ENCODE results near the gene TLR8. TPM values are rescaled to one million over a fixed set of nuclear protein-coding genes. Genes with fewer than 3 reads are reported as not detected.

The TLR8 gene
- total RNA-seq, 2 donors from 2014 or later = not detected

- no peak overlapping the region for H3K27ac Mint-ChIP-seq
- no peak overlapping the region for H3K4me3 Mint-ChIP-seq
- H3K9me3 Mint-ChIP-seq = peaks cover 66% of the 10 kb centered on the region
- H3K4me1 Mint-ChIP-seq = no peaks in the 10 kb centered on the region
- Histone ChIP-seq H3K36me3 (ENCODE audit: control insufficient read depth, insufficient read depth, low read length) (no peaks in the 10 kb centered on the region), H3K27ac (ENCODE audit: low read depth, low read length) (no peak overlapping the region), H3K4me1 (ENCODE audit: control insufficient read depth, insufficient read depth, low read length) (no peaks in the 10 kb centered on the region), H3K4me3 (ENCODE audit: low read length) (no peak overlapping the region), H3K9me3 (ENCODE audit: control insufficient read depth, low read length) (no peaks in the 10 kb centered on the region), H3K27me3 (ENCODE audit: control insufficient read depth, insufficient read depth, low read length, poor library complexity, severe bottlenecking) (no peaks in the 10 kb centered on the region), H3K9ac (ENCODE audit: extremely low read depth, low read length, poor library complexity, severe bottlenecking) (no peak overlapping the region)
- WGBS, 2 experiments (ENCODE audit: insufficient coverage in 1 of 2, insufficient read length in 1 of 2) = 94% methylated on average over 2 of the region's 2 CpGs; no CpG with 5 or more reads in 1 of the 2 experiments
- TF ChIP-seq CTCF (conservative IDR thresholded peaks at IDR 0.05) = no peak
- H3K27me3 Mint-ChIP-seq (ENCODE audit: insufficient read depth) = no peaks in the 10 kb centered on the region
- peaks cover 6% of the 10 kb centered on the region for H3K36me3 Mint-ChIP-seq (ENCODE audit: low read depth)
- no peak for DNase-seq
Observed at GRCh38 chrX:12930150-12930549, 23.7 kb downstream of the TLR8 start.

DNA sequence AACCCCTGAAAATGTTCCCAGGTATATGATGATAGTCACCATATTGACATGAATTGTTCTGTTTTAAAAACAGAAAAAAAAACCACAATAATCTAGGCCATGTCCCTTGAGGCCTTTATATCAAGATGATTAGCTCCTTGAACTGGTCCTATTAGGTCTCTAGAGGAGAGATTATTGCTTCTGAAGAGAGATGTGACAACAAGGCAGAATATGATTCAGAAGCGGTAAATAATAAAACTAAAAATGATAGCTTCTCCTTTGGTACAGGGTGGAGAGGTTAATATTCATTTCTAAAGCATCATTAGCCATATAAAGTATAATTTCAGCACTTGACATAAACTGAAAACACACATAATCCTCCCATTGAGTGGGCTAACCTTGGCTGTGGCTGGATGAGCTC lies 25.8 kb downstream of the TLR8 start:
- Mint-ChIP-seq H3K27me3 (ENCODE audit: insufficient read depth) (no peaks in the 10 kb centered on the region), H3K36me3 (ENCODE audit: low read depth) (peaks cover 12% of the 10 kb centered on the region), H3K9me3 (peaks cover 74% of the 10 kb centered on the region), H3K27ac (no peak overlapping the region), H3K4me3 (no peak overlapping the region), H3K4me1 (no peaks in the 10 kb centered on the region)
- H3K27me3 ChIP-seq (ENCODE audit: control insufficient read depth, insufficient read depth, low read length, poor library complexity, severe bottlenecking) = no peaks in the 10 kb centered on the region
- no peaks in the 10 kb centered on the region for H3K36me3 ChIP-seq (ENCODE audit: control insufficient read depth, insufficient read depth, low read length)
- H3K9ac ChIP-seq (ENCODE audit: extremely low read depth, low read length, poor library complexity, severe bottlenecking) = no peak overlapping the region
- no peak overlapping the region for H3K27ac ChIP-seq (ENCODE audit: low read depth, low read length)
- no CpG with 5 or more reads among the region's 1 CpG for WGBS, 2 experiments (ENCODE audit: insufficient coverage in 1 of 2, insufficient read length in 1 of 2)
- no peak for TF ChIP-seq CTCF (conservative IDR thresholded peaks at IDR 0.05)
- H3K4me1 ChIP-seq (ENCODE audit: control insufficient read depth, insufficient read depth, low read length) = no peaks in the 10 kb centered on the region
- no peak for DNase-seq
- H3K9me3 ChIP-seq (ENCODE audit: control insufficient read depth, low read length) = peaks cover 9% of the 10 kb centered on the region
- H3K4me3 ChIP-seq (ENCODE audit: low read length) = no peak overlapping the region

DNA sequence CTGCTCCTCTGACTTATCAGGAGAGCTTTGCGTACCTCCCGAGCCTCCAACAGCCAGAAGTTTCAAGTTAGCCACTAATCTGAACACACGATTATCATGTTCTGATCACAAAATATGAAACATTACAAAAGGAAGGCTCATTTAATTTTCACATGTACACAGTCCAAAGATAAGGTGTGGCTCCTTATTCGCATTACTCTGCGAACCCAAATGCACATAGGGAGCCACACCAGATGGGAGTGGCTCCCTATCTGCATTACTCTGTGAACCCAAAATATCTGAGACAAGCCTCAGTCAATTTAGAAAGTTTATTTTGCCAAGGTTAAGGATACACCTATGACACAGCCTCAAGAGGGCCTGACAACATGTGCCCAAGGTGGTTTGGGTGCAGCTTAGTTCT lies 28.4 kb downstream of the TLR8 start:
- Mint-ChIP-seq H3K27me3 (ENCODE audit: insufficient read depth) (no peaks in the 10 kb centered on the region), H3K4me3 (no peak overlapping the region), H3K9me3 (peaks cover 89% of the 10 kb centered on the region), H3K4me1 (no peaks in the 10 kb centered on the region), H3K27ac (no peak overlapping the region), H3K36me3 (ENCODE audit: low read depth) (peaks cover 8% of the 10 kb centered on the region)
- DNase-seq = no peak
- Histone ChIP-seq H3K36me3 (ENCODE audit: control insufficient read depth, insufficient read depth, low read length) (no peaks in the 10 kb centered on the region), H3K27ac (ENCODE audit: low read depth, low read length) (no peak overlapping the region), H3K4me3 (ENCODE audit: low read length) (no peak overlapping the region), H3K27me3 (ENCODE audit: control insufficient read depth, insufficient read depth, low read length, poor library complexity, severe bottlenecking) (no peaks in the 10 kb centered on the region), H3K4me1 (ENCODE audit: control insufficient read depth, insufficient read depth, low read length) (no peaks in the 10 kb centered on the region), H3K9me3 (ENCODE audit: control insufficient read depth, low read length) (peaks cover 26% of the 10 kb centered on the region), H3K9ac (ENCODE audit: extremely low read depth, low read length, poor library complexity, severe bottlenecking) (no peak overlapping the region)
- TF ChIP-seq CTCF (conservative IDR thresholded peaks at IDR 0.05) = no peak
- WGBS, 2 experiments (ENCODE audit: insufficient coverage in 1 of 2, insufficient read length in 1 of 2) = 86 to 96% methylated on average over 5 of the region's 5 CpGs
